Measurements from ENCODE around the gene CHD1. TPM values are rescaled to one million over a fixed set of nuclear protein-coding genes. Genes with fewer than 3 reads are reported as not detected.

CHD1 gene
- total and polyA plus RNA-seq, 2 donors: 55.7 to 170 TPM

GRCh38 chr5:98816582-98817222 lies 112.1 kb downstream of the CHD1 start:
- WGBS: 95% methylated on average over 6 of the region's 6 CpGs
- Histone ChIP-seq H3K36me3 (ENCODE audit: control insufficient read depth in 2 of 2, insufficient read depth in 2 of 2, low read length in 1 of 2) (no peaks in the 10 kb centered on the region), H3K27me3 (ENCODE audit: control insufficient read depth in 2 of 2, insufficient read depth in 1 of 2, low read length in 1 of 2) (no peaks in the 10 kb centered on the region), H3K9me3 (ENCODE audit: control insufficient read depth in 2 of 2, insufficient read depth in 1 of 2, low read length in 1 of 2) (no peaks in the 10 kb centered on the region), H3K4me3 (ENCODE audit: low read length in 2 of 2) (no peak overlapping the region), H3K27ac (ENCODE audit: low read depth in 1 of 2, low read length in 1 of 2) (no peak overlapping the region), H3K4me1 (ENCODE audit: control insufficient read depth in 2 of 2, insufficient read depth in 2 of 2, low read length in 2 of 2) (no peaks in the 10 kb centered on the region)
- no peak for DNase-seq (ENCODE audit: low read depth in 6 of 9, low spot score in 9 of 9)

GRCh38 chr5:98813755-98814154 lies 115.1 kb downstream of the CHD1 start:
- Histone ChIP-seq H3K4me3 (ENCODE audit: low read length in 2 of 2) (no peak overlapping the region), H3K27me3 (ENCODE audit: control insufficient read depth in 2 of 2, insufficient read depth in 1 of 2, low read length in 1 of 2) (no peaks in the 10 kb centered on the region), H3K4me1 (ENCODE audit: control insufficient read depth in 2 of 2, insufficient read depth in 2 of 2, low read length in 2 of 2) (no peaks in the 10 kb centered on the region), H3K27ac (ENCODE audit: low read depth in 1 of 2, low read length in 1 of 2) (no peak overlapping the region), H3K36me3 (ENCODE audit: control insufficient read depth in 2 of 2, insufficient read depth in 2 of 2, low read length in 1 of 2) (no peaks in the 10 kb centered on the region), H3K9me3 (ENCODE audit: control insufficient read depth in 2 of 2, insufficient read depth in 1 of 2, low read length in 1 of 2) (no peaks in the 10 kb centered on the region)
- 96% methylated on average over 3 of the region's 3 CpGs for WGBS
- DNase-seq (ENCODE audit: low read depth in 6 of 9, low spot score in 9 of 9): no peak

GRCh38 chr5:98810206-98810605 lies 118.6 kb downstream of the CHD1 start:
- no peaks in the 10 kb centered on the region for H3K27me3 ChIP-seq (ENCODE audit: control insufficient read depth in 2 of 2, insufficient read depth in 1 of 2, low read length in 1 of 2)
- no peak overlapping the region for H3K4me3 ChIP-seq (ENCODE audit: low read length in 2 of 2)
- 70% methylated on average over 2 of the region's 2 CpGs for WGBS
- DNase-seq (ENCODE audit: low read depth in 6 of 9, low spot score in 9 of 9): no peak
- H3K4me1 ChIP-seq (ENCODE audit: control insufficient read depth in 2 of 2, insufficient read depth in 2 of 2, low read length in 2 of 2): no peaks in the 10 kb centered on the region
- H3K36me3 ChIP-seq (ENCODE audit: control insufficient read depth in 2 of 2, insufficient read depth in 2 of 2, low read length in 1 of 2): no peaks in the 10 kb centered on the region
- H3K27ac ChIP-seq (ENCODE audit: low read depth in 1 of 2, low read length in 1 of 2): no peak overlapping the region
- no peaks in the 10 kb centered on the region for H3K9me3 ChIP-seq (ENCODE audit: control insufficient read depth in 2 of 2, insufficient read depth in 1 of 2, low read length in 1 of 2)

- Histone ChIP-seq H3K27ac (ENCODE audit: low read depth in 1 of 2, low read length in 1 of 2) (no peak overlapping the region), H3K4me1 (ENCODE audit: control insufficient read depth in 2 of 2, insufficient read depth in 2 of 2, low read length in 2 of 2) (no peaks in the 10 kb centered on the region), H3K9me3 (ENCODE audit: control insufficient read depth in 2 of 2, insufficient read depth in 1 of 2, low read length in 1 of 2) (no peaks in the 10 kb centered on the region), H3K36me3 (ENCODE audit: control insufficient read depth in 2 of 2, insufficient read depth in 2 of 2, low read length in 1 of 2) (no peaks in the 10 kb centered on the region), H3K27me3 (ENCODE audit: control insufficient read depth in 2 of 2, insufficient read depth in 1 of 2, low read length in 1 of 2) (no peaks in the 10 kb centered on the region), H3K4me3 (ENCODE audit: low read length in 2 of 2) (no peak overlapping the region)
- no peak for DNase-seq (ENCODE audit: low read depth in 6 of 9, low spot score in 9 of 9)
These were observed 121.0 kb downstream of the CHD1 start for GRCh38 chr5:98807806-98808205.

DNA sequence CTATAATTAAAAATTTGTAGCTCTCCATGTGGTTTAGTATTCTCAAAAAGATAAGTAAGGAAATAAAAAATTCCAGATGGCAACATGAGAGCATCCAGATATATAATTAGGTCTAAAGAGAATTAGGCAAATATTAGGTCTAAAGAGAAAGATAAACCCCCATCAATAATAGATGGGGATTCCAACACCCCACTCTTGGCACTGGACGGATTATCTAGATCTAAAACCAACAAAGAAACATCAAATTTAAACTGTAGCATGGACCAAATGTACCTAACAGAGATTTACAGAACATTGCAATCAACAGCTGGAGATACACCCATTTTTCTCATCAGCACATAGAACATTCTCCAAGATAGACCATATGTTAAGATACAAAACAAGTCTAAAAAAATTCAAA lies 123.7 kb downstream of the CHD1 start:
- Histone ChIP-seq H3K4me1 (ENCODE audit: control insufficient read depth in 2 of 2, insufficient read depth in 2 of 2, low read length in 2 of 2) (no peaks in the 10 kb centered on the region), H3K27ac (ENCODE audit: low read depth in 1 of 2, low read length in 1 of 2) (no peak overlapping the region), H3K27me3 (ENCODE audit: control insufficient read depth in 2 of 2, insufficient read depth in 1 of 2, low read length in 1 of 2) (no peaks in the 10 kb centered on the region), H3K9me3 (ENCODE audit: control insufficient read depth in 2 of 2, insufficient read depth in 1 of 2, low read length in 1 of 2) (no peaks in the 10 kb centered on the region), H3K36me3 (ENCODE audit: control insufficient read depth in 2 of 2, insufficient read depth in 2 of 2, low read length in 1 of 2) (no peaks in the 10 kb centered on the region), H3K4me3 (ENCODE audit: low read length in 2 of 2) (no peak overlapping the region)
- WGBS: 44% methylated on average over 1 of the region's 1 CpG
- no peak for DNase-seq (ENCODE audit: low read depth in 6 of 9, low spot score in 9 of 9)

DNA sequence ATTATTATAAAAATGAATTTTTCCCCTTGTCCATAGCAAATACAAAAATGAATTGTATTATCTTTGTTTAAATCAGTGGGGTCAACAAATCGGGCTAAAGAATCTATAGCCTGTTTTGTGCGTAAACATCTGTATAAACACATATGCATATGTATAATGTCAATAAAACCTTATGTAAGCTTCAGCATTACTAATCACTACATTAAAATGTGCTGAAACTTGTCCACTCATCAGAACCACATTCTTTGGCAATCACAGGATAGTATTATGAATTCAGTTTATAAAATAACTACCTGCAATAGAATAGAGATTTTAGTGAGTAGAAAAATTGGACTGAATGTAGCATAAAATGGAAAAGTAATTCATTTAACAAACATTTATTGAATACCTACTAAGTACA lies 124.7 kb downstream of the CHD1 start:
- Histone ChIP-seq H3K36me3 (ENCODE audit: control insufficient read depth in 2 of 2, insufficient read depth in 2 of 2, low read length in 1 of 2) (no peaks in the 10 kb centered on the region), H3K27ac (ENCODE audit: low read depth in 1 of 2, low read length in 1 of 2) (no peak overlapping the region), H3K27me3 (ENCODE audit: control insufficient read depth in 2 of 2, insufficient read depth in 1 of 2, low read length in 1 of 2) (no peaks in the 10 kb centered on the region), H3K9me3 (ENCODE audit: control insufficient read depth in 2 of 2, insufficient read depth in 1 of 2, low read length in 1 of 2) (no peaks in the 10 kb centered on the region), H3K4me1 (ENCODE audit: control insufficient read depth in 2 of 2, insufficient read depth in 2 of 2, low read length in 2 of 2) (no peaks in the 10 kb centered on the region), H3K4me3 (ENCODE audit: low read length in 2 of 2) (no peak overlapping the region)
- DNase-seq (ENCODE audit: low read depth in 6 of 9, low spot score in 9 of 9): no peak
- over 99% methylated on average over 2 of the region's 2 CpGs for whole genome bisulfite sequencing

Other genes with a start within 250 kb of the CHD1 start
- 1.7 TPM for gene RGMB, start 155.3 kb downstream of the CHD1 start, total RNA-seq
- 4.1 TPM for gene RGMB, start 155.3 kb downstream of the CHD1 start, polyA plus RNA-seq